H1 (cell line): ENCODE measurements around the gene CELF2. TPM values are rescaled to one million over a fixed set of nuclear protein-coding genes. Genes with fewer than 3 reads are reported as not detected.

Source experiments
- CTCF ChIA-PET: fragments of 300-600 bp; sonication (Branson Sonifier 250); formaldehyde crosslinking; loops from one replicate; lab custom pipeline; 2021; ENCODE audit not compliant: partially characterized antibody; lab: Charles Lee
- POLR2A ChIA-PET: fragments of 300-600 bp; sonication (Branson Sonifier 250); formaldehyde crosslinking; loops from one replicate; lab custom pipeline; 2021; ENCODE audit warnings: inconsistent platforms; ENCODE audit not compliant: partially characterized antibody; lab: Charles Lee
- DNase-seq, 2 experiments: peaks; one replicate each; pipeline versions ENCODE4 v3.0.0 to v3.0.0-alpha.2; 2010 to 2022; ENCODE audit warnings: low spot score in 2 of 2, low read depth in 1 of 2, mixed read lengths in 1 of 2
- FAIRE-seq: peaks from 2 replicates; lab custom pipeline; 2011; peaks lifted over from hg19 to GRCh38; lab: Jason Lieb, UNC
- H2AFZ ChIP-seq: 2 replicates; pipeline ENCODE4 v1.8.1; 2012; ENCODE audit warnings: low read length, inconsistent platforms
- H2AK5ac ChIP-seq: 2 replicates; pipeline ENCODE4 v1.6.1; 2013; ENCODE audit warnings: low read depth, low read length
- H2BK120ac ChIP-seq: replicated peaks from 2 replicates; pipeline ENCODE3; 2013; ENCODE audit warnings: low read depth, low read length, inconsistent platforms
- H2BK12ac ChIP-seq: 2 replicates; pipeline ENCODE4 v1.6.1; 2013; ENCODE audit warnings: low read depth, low read length
- H2BK15ac ChIP-seq: 2 replicates; pipeline ENCODE4 v1.6.1; 2013; ENCODE audit warnings: low read length
- H2BK20ac ChIP-seq: 2 replicates; pipeline ENCODE4 v1.6.1; 2013; ENCODE audit warnings: low read length
- H2BK5ac ChIP-seq: 2 replicates; pipeline ENCODE4 v1.6.1; 2013; ENCODE audit warnings: low read depth, low read length
- H3K14ac ChIP-seq: 2 replicates; pipeline ENCODE4 v1.6.1; 2013; ENCODE audit warnings: inconsistent platforms; ENCODE audit not compliant: insufficient read length
- H3K18ac ChIP-seq: 2 replicates; pipeline ENCODE4 v1.6.1; 2013; ENCODE audit warnings: low read length; ENCODE audit errors: extremely low read depth
- H3K23ac ChIP-seq: 2 replicates; pipeline ENCODE4 v1.6.1; 2013; ENCODE audit warnings: inconsistent platforms; ENCODE audit not compliant: insufficient read length
- H3K23me2 ChIP-seq: 2 replicates; pipeline ENCODE4 v1.6.1; 2013; ENCODE audit warnings: low read depth, low read length
- H3K27ac ChIP-seq: 2 replicates; pipeline ENCODE4 v1.6.1; 2011; ENCODE audit warnings: low read depth, low read length, inconsistent platforms
- H3K27me3 ChIP-seq, 4 experiments: replicated peaks in 1 of 4; 1 replicate in 1 of 4; 2 replicates in 3 of 4; pipeline versions ENCODE4 v1.6.1 to v1.8.1; 2011 to 2013; ENCODE audit warnings: low read length in 3 of 4, mild to moderate bottlenecking in 3 of 4, inconsistent platforms in 2 of 4, mixed read lengths in 2 of 4, moderate library complexity in 1 of 4; ENCODE audit not compliant: control insufficient read depth in 3 of 4, insufficient read depth in 3 of 4; ENCODE audit errors: extremely low read depth in 1 of 4
- H3K36me3 ChIP-seq, 4 experiments: 2 replicates each; pipeline versions ENCODE4 v1.6.1 to v1.8.1; 2011 to 2013; ENCODE audit warnings: mild to moderate bottlenecking in 4 of 4, low read length in 3 of 4, moderate library complexity in 2 of 4, control low read depth in 1 of 4, inconsistent platforms in 1 of 4; ENCODE audit not compliant: insufficient read depth in 4 of 4, control insufficient read depth in 2 of 4
- H3K4ac ChIP-seq: replicated peaks from 2 replicates; pipeline ENCODE3; 2013; ENCODE audit warnings: low read length, low read depth, mixed read lengths, inconsistent platforms; ENCODE audit not compliant: insufficient read length
- H3K4me1 ChIP-seq, 4 experiments: replicated peaks in 1 of 4; 1 replicate in 1 of 4; 2 replicates in 3 of 4; pipeline versions ENCODE4 v1.6.1 to v1.8.1; 2011 to 2013; ENCODE audit warnings: low read length in 3 of 4, inconsistent platforms in 2 of 4, mixed read lengths in 1 of 4; ENCODE audit not compliant: insufficient read depth in 4 of 4, control insufficient read depth in 3 of 4
- H3K4me2 ChIP-seq, 2 experiments: 2 replicates each; pipeline versions ENCODE4 v1.6.1 to v1.8.1; 2011 to 2013; ENCODE audit warnings: low read depth in 2 of 2, low read length in 2 of 2, control low read depth in 1 of 2, inconsistent platforms in 1 of 2, mild to moderate bottlenecking in 1 of 2; ENCODE audit not compliant: insufficient read depth in 1 of 2
- H3K4me3 ChIP-seq, 4 experiments: fragments of 200-600, 300-600 bp in 1 of 4; sonication (generic), shearing (Covaris generic), sonication (Bioruptor Twin) in 1 of 4; 2 replicates each; pipeline versions ENCODE4 v1.5.1 to v1.8.1; 2011 to 2016; ENCODE audit warnings: low read length in 4 of 4, low read depth in 3 of 4, control low read depth in 2 of 4, inconsistent platforms in 2 of 4, mild to moderate bottlenecking in 2 of 4, mixed read lengths in 1 of 4, moderate library complexity in 1 of 4; ENCODE audit not compliant: insufficient read depth in 2 of 4; ENCODE audit errors: extremely low read depth in 1 of 4
- H3K56ac ChIP-seq: replicated peaks from 2 replicates; pipeline ENCODE3; 2013; ENCODE audit warnings: low read depth, mild to moderate bottlenecking, mixed read lengths, low read length, inconsistent platforms; ENCODE audit not compliant: insufficient read length
- H3K79me1 ChIP-seq: 2 replicates; pipeline ENCODE4 v1.6.1; 2013; ENCODE audit warnings: low read depth, low read length, control low read depth
- H3K79me2 ChIP-seq, 2 experiments: 2 replicates each; pipeline versions ENCODE4 v1.6.1 to v1.8.1; 2012 to 2013; ENCODE audit warnings: low read length in 2 of 2, mild to moderate bottlenecking in 2 of 2, inconsistent platforms in 1 of 2; ENCODE audit not compliant: insufficient read depth in 2 of 2, control insufficient read depth in 1 of 2
- H3K9ac ChIP-seq, 4 experiments: replicated peaks in 1 of 4; 1 replicate in 1 of 4; 2 replicates in 3 of 4; pipeline versions ENCODE4 v1.6.1 to v1.8.1; 2011 to 2013; ENCODE audit warnings: low read depth in 3 of 4, low read length in 3 of 4, control low read depth in 2 of 4, mild to moderate bottlenecking in 2 of 4, moderate library complexity in 2 of 4, inconsistent platforms in 1 of 4; ENCODE audit errors: extremely low read depth in 1 of 4
- H3K9me3 ChIP-seq, 2 experiments: 2 replicates each; pipeline versions ENCODE4 v1.6.1 to v1.8.1; 2012 to 2013; ENCODE audit warnings: mild to moderate bottlenecking in 2 of 2, moderate library complexity in 2 of 2, control low read depth in 1 of 2, inconsistent platforms in 1 of 2, low read depth in 1 of 2, low read length in 1 of 2, mixed read lengths in 1 of 2; ENCODE audit not compliant: insufficient read depth in 2 of 2
- H4K20me1 ChIP-seq, 2 experiments: replicated peaks in 1 of 2; 2 replicates each; pipeline versions ENCODE3 to v1.8.1; 2011 to 2013; ENCODE audit warnings: inconsistent platforms in 2 of 2, low read length in 2 of 2, mild to moderate bottlenecking in 1 of 2; ENCODE audit not compliant: insufficient read depth in 2 of 2, control insufficient read depth in 1 of 2
- H4K5ac ChIP-seq: 2 replicates; pipeline ENCODE4 v1.6.1; 2013; ENCODE audit warnings: low read length, low read depth, mixed read lengths, inconsistent platforms; ENCODE audit not compliant: insufficient read length
- H4K8ac ChIP-seq: 2 replicates; pipeline ENCODE4 v1.8.0; 2013; ENCODE audit warnings: mild to moderate bottlenecking, moderate library complexity, low read length, inconsistent platforms; ENCODE audit not compliant: insufficient read depth; ENCODE audit errors: extremely low read depth
- H4K91ac ChIP-seq: replicated peaks from 2 replicates; pipeline ENCODE3; 2013; ENCODE audit warnings: low read length, mixed read lengths, inconsistent platforms; ENCODE audit not compliant: insufficient read length
- ASH2L ChIP-seq: fragments of 200-600, 300-600 bp; sonication (generic); IDR thresholded peaks from one replicate; pipeline ENCODE4 v1.7.1; 2017; ENCODE audit warnings: low read length
- BACH1 ChIP-seq: IDR thresholded peaks from 2 replicates; pipeline ENCODE4 v1.6.1; 2012; ENCODE audit warnings: low read length, improper control_type of control experiment
- CREB1 ChIP-seq: IDR thresholded peaks from 2 replicates; pipeline ENCODE4 v1.6.1; 2012; ENCODE audit warnings: inconsistent platforms
- GABPA ChIP-seq: IDR thresholded peaks from 2 replicates; pipeline ENCODE4 v1.6.1; 2011; ENCODE audit warnings: mild to moderate bottlenecking, low read length, moderate library complexity, borderline replicate concordance; ENCODE audit not compliant: insufficient read depth
- YY1 ChIP-seq: IDR thresholded peaks from 2 replicates; pipeline ENCODE4 v1.6.1; 2011; ENCODE audit warnings: low read depth, mild to moderate bottlenecking, low read length
- WGBS, 2 experiments: shearing (Covaris generic) in 1 of 2; methylation state at CpG; one replicate each; pipeline versions ENCODE4 v1.1.6 to v1.1.7; 2013 to 2015; ENCODE audit warnings: low lambda C conversion rate in 2 of 2, mixed read lengths in 2 of 2, inconsistent platforms in 1 of 2, low coverage in 1 of 2, missing lambda C conversion rate in 1 of 2; ENCODE audit not compliant: insufficient replicate concordance in 2 of 2, insufficient coverage in 1 of 2, insufficient read length in 1 of 2; ENCODE audit errors: extremely low coverage in 1 of 2, missing lambda C conversion rate in 1 of 2; 5-methylcytosine and 5-hydroxymethylcytosine counted together
- polyA plus RNA-seq, 7 experiments: library from polyadenylated mRNA; depleted of rRNA in 3 of 7; stranded (reverse) in 5 of 7; unstranded in 2 of 7; fragments of >200 nt in 5 of 7; fragments of 200-250 nt in 2 of 7; gene quantifications; 1 replicate in 5 of 7; 2 replicates in 1 of 7; 4 replicates in 1 of 7; pipeline versions ENCODE4 v1.2.1 to v1.2.3, GENCODE V29; 2011 to 2013; ENCODE audit warnings: missing spikeins in 2 of 7, mixed read lengths in 2 of 7
- total RNA-seq: library from RNA; stranded (reverse); fragmentation: NEBNext Ultra II Directional; extraction: Animal tissue kit (Norgen Biotek cat#: 25700); gene quantifications from 2 replicates; pipeline ENCODE4 v1.2.1, GENCODE V29; 2021

CELF2 gene
- total and polyA plus RNA-seq, 2 of the 8 experiments (the other 6 are each of a cell fraction or from before 2014, with no cell fraction given): 18.3 to 22.7 TPM

DNA sequence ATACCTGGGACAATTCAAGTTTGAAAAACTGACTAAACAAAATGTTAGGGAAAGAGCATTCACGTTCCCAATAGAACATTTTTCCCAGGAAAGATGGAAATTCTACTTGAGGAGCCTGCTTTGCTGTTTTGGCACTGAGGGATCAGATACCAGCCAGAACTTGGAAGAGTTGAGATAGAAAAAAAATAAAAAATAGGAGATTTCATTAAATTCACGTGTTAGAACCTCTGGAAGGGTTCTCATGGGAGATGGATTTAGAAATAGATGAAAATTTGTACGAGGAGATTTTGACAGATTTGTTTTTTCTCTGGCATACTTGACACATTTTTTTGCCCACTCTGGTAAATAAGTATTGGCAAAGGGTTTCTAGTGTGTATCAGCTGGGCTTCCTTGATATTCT is 63.7 kb downstream of the CELF2 start:
- no peak overlapping the region for H2BK12ac ChIP-seq
- DNase-seq: no peak
- no peak overlapping the region for H3K4me2 ChIP-seq
- no peaks in the 10 kb centered on the region for H3K79me1 ChIP-seq
- H3K9ac ChIP-seq: no peak overlapping the region
- CTCF ChIA-PET: interaction anchor here (1.5 kb wide), 1 partner anchor 189 kb away, joined by 5 read pairs; no protein-coding TSS in a partner anchor
- no peaks in the 10 kb centered on the region for H3K9me3 ChIP-seq
- no peak overlapping the region for H3K18ac ChIP-seq
- H2BK120ac ChIP-seq: no peak overlapping the region
- H3K23me2 ChIP-seq: no peaks in the 10 kb centered on the region
- peaks cover 0 to 1% (median 0%) of the 10 kb centered on the region in 4 experiments; a peak in 1 of 7 replicates for H3K27me3 ChIP-seq
- H2BK15ac ChIP-seq: no peak overlapping the region
- H3K36me3 ChIP-seq: no peaks in the 10 kb centered on the region; a peak in 1 of 8 replicates
- no peak overlapping the region for H4K5ac ChIP-seq
- H3K4me3 ChIP-seq: no peak overlapping the region
- H4K20me1 ChIP-seq: no peaks in the 10 kb centered on the region
- H3K23ac ChIP-seq: no peak overlapping the region
- no peak overlapping the region for H3K27ac ChIP-seq
- H4K8ac ChIP-seq: no peak overlapping the region
- WGBS, 2 experiments: 87% methylated on average over 3 of the region's 3 CpGs; no CpG with 5 or more reads in 1 of the 2 experiments
- H2BK20ac ChIP-seq: no peak overlapping the region
- POLR2A ChIA-PET: no interaction called here
- no peak overlapping the region for H2AFZ ChIP-seq
- H3K4me1 ChIP-seq: no peaks in the 10 kb centered on the region
- no peak overlapping the region for H4K91ac ChIP-seq
- no peak overlapping the region for H3K14ac ChIP-seq
- H3K79me2 ChIP-seq: no peaks in the 10 kb centered on the region
- TF ChIP-seq ASH2L (no peak), YY1 (no peak), BACH1 (no peak), CREB1 (no peak), GABPA (no peak)
- H2AK5ac ChIP-seq: no peak overlapping the region
- no peak overlapping the region for H3K56ac ChIP-seq
- no peak overlapping the region for H3K4ac ChIP-seq
- FAIRE-seq: no peak
- H2BK5ac ChIP-seq: no peak overlapping the region
